Suppressor macrophage treated with lipopolysaccharide for 4 hours (primary cell): ENCODE results near the gene ARL4A.

Source experiments
- DNase-seq: peaks from one replicate; pipeline ENCODE4 v3.0.0-alpha.2; 2020

ARL4A gene

DNA sequence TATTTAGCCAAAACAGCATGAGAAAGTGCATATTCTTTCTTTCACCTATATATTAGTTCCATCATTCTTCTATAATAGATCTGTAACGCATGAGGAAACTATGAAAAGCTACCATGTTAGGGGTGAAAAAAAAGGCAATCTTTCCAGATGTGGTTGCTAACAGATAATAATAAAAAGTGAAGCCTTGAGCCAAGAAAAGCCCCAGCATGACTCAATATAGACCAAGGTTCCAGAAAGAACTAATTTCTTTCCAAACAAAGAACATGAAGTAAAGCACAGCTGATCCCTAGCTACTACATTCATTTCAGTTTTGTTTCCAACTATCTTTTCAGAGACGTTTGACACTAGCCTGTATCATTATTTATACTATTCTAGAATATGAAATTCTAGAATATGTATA lies 16.4 kb downstream of the ARL4A start:
- DNase-seq: no peak

DNA sequence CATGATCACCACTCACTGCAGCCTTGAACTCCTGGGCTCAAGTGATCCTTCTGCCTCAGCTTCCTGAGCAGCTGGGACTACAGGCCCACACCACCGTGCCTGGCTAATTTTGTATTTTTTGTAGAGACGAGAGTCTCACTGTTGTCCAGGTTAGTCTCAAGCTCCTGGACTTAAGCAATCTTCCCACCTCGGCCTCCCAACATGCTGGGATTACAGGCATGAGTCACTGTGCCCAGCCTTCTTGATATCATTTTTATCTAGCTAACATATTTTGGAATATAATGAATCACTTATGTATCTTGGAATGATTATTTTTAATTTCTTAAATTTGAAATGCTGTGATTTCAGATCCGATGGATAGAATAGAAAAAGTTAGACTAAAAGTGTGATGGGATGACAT lies 18.4 kb downstream of the ARL4A start:
- no peak for DNase-seq

DNA sequence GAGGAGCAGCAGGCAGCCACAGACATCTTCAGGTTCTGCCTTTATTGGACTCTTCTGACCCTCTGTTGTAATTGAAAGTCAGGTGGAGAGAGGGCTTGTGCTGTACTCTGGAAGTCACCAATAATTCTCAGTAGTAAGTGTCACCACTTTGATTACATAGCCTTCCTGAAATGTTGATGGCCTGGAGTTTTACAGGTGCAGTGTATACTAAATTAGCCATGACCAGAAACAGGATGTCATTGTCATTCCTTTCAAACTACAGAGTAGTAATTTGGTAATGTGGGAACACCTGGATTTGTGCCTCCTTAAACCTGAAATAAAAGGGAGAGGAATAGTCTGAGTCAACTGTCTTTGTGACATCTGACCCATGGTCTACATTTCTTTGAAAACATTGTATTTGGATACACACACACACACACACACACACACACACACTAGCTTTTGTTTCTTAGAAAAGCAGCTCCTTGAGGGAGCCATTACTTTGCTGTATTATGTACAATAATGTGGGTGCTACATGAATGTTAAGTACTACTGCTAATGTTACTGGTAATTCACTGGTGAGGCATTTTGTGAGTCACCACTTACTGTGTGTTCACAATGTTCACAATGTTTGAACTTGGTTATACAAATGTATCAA lies 19.6 kb downstream of the ARL4A start:
- no peak for DNase-seq

DNA sequence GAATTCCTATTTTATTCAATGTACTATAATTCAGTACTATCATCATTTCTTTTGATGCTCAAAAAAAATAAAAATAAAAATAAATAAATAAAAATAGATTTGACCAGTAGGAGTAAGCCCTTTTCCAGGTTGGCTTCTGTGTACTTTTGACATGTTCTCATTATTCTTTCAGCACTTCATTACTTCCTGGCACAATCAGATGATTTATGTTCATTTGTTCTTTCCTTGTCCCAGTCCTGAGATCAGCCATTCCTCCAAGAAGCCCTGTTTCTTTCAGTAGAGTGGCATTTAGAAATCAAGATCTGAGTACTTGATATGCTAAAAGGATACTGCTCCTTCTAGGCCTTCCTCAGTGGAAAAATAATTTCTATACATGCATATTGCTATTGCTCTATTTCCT lies 20.9 kb downstream of the ARL4A start:
- no peak for DNase-seq

DNA sequence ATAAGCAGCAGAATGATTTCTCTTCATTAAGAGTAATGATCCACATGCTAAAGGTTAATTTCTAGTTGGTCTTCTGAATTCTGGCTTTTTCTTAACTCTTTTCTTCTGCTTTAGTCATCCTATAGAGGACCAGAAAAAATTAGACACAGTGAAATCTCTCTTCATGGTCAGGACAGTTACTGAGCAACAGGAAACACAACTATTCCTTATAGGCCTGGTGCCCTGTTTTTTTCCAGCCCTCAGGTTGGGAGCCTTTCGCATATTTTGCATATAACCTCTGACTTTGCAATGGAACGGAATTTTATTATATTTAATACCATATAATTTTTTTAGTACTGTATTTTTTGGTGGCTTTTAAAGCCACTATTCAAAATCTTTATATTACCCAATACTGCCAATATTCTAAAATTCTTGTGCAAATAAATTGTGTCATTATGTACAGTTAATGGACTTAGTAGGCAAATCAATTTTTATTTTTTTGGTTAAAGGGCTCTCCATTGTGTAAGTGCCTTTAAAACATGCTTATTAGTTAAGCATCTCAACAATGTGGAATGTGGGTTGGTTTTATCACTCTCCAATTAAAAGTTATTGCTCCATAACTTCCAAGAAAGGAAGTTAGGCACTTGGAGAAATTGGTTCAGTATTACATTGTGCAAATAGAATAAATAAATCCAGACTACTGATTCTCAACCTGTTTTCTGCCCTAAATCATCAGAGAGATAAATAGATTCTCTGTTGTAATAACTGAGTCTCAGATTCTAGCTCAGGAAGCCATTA lies 22.5 kb downstream of the ARL4A start:
- DNase-seq: no peak

DNA sequence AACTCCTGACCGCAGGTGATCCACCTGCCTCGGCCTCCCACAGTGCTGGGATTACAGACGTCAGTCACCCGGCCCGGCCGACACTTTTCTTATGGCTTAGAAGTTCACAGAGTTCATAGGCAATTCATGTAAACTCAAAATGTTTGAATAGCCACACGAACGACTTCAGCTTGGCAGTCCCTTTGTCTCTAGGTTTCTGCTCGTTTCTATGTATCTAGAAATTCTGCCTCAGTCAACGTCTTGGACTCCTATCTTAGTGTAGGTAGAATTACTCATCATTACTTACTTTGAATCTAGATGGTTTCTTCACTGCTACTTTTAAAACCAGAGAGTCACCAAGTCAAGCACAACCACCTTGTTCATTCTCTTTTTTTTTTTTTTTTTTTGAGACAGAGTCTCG lies 23.7 kb downstream of the ARL4A start:
- no peak for DNase-seq

DNA sequence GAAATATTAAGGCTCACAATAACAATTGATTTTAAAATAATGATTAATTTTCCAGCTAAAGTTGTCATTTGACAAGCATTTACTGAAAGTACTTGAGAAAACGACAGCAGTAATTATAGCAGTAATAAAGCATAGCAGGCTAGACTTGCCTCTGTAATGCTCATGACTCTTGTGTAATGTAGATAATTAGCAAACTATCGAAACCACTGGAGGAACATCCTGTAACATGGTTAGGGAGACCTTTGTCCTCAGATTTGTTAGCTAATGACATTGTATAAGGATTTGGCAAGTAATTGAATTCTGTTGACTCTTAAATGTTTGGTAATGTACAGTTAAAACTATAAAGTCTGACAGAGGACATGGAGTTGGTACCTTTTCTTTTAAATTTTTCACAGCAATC lies 24.8 kb downstream of the ARL4A start:
- DNase-seq: peak; percentile 46

DNA sequence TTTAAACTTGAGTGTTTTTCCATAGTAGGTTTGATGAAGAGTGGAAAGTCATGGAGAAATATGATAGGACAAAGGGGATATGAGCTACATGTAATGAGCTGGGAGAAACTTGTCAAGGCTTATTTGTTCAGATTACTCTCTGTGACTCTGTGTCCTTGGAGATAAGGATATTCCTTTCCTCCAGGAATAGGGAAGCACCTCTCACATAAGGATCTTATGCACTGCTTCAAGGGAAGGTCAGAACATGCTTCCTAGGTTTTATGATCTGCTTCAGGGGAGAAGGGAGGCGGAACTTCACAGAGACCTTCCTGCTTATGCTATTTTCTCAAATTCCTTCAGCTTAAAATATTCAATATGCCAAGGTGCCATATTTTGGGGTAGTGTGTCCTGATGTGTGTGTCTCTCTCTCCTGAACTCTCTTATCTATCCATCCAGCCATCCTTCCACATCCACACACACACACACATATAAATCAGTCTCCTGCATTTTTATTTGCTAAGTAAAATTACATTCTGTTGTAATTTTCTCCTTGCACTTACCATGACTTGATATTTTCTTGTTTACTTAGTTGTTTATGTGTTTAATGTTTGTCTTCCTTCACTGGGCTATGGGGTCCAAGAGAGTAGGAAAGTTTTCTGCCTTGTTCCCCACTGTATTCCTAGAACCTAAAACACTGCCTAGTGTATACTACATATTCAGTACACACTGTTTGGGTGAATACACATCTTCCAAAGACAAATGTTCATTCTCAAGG lies 26.4 kb downstream of the ARL4A start:
- no peak for DNase-seq

DNA sequence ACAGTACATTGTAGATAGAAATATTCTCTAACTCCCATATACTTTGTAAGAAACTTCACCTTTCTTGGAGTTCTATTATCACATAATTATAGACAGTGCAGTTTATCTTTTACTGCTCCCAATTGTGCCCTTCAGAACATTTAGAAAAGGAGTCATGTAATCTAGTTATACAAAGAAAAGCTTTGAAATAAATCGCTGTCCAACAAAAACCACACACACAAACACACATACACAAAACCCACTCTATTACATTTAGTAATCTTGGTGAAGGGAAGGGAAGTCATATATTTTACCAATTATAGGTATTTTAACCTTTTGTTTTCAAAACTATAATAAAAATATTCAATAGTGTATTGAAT lies 26.9 kb downstream of the ARL4A start:
- no peak for DNase-seq

DNA sequence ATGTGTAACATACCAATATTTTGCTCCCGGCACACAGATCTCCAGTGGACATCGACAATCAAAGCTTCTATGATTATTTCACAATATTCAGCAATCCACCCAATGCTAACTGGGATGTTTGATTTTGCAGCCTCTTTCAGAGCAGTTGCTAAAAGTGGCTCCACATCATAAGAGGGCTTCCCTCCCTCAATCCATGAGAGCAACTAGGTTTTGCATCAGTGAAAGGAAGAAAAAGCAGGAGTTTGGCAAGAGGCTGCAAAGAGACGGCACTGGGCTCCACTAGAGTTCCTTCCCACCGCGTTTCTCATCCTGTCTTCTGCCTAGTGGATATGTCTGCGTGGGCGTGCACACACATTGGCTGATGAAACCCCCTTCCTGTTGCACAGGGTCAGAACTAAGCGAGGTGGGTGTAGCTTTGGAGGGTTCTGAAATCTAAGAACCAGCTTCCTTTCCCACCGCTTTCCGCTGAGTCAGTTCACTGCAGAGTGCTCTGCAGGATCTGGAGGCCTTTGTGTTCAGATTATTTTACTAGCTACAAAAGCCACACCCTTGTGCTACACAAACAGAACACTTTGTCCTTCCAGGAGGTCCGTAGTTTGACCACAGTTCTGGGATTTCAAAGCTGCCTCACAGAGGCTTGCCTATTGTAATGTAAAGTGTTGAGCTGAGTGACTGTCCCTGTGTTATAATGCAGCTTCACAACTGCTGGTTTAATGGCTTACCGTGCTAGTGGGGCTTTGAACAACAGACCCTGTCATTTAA lies 28.1 kb downstream of the ARL4A start:
- peak; percentile 93 for DNase-seq

DNA sequence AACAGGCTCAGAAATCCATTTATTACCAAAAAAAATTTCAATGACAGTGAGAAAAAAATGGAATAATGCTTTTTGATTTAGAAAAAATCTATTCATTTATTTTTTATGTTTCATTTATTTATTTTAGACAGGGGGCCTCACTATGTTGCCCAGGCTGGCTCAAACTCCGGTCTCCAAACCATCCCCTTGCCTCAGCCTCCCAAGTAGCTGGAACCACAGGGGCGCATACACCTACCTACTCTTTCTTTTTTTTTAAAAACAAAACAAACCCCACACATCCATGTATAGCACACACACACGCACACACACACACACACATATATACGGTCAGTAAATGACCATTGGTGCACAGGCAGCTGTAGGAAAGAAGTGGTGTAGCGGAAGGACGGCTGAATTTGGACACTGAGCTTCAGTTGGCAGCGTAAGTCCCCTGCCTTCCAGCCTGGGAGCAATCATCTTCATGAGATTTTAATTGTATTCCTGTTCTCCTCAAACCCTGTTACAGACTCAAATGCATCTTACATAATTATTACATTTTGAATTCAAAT lies 28.8 kb downstream of the ARL4A start:
- DNase-seq: no peak

DNA sequence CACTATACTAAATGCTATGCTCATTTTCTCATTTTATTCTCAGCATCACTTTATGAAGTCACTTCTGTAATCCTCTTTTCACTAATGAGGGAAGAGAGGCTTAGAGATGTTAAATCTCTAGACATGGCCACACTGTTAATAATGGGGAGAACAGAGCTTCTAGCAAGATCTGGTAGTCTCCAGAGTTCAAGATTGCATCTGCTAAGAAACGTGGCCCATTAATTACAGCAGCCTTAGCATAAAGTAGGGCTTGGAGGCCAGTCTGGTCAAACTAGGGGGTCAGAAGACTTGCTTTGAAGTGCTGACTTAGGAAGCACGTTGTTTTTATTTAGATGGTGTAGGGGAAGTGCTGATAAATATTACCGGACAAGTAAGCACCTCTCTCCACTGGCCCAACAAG lies 29.3 kb downstream of the ARL4A start:
- no peak for DNase-seq

DNA sequence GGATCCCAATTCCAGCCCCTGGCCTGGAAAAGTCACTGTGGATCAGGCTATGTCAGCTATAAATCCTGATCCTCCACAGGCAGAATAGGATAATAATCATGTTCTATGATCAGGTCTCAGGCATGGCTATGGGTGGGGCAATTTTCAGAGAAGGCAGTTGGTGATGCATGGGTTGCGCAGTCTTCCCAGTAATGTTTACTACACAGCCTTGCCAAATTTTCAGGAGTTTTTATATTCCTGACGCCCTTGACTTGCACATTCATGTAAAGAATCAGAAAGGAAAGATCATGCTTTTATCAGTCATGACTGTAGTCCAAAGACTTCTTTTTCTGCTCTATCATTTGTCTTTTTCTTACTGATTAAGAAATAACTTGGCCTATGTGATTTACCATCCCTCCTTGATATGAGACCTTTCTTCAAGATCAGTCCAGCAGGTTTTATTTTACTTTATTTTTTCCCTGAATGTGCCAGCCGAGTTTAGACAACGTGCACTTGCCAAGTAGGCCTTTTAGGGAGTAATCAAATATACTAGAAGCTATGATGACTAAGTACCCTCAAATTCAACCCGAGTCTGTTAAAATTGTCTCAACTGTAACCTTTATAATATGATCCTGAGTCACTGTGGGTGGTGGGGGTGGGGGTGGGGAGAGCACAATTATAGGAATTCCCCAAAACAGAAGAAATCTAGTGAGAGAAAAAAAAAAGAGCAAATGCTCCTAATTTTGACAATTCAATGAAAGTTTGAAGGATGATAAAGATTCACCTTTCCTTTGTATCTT lies 31.9 kb downstream of the ARL4A start:
- DNase-seq: peak; percentile 80

DNA sequence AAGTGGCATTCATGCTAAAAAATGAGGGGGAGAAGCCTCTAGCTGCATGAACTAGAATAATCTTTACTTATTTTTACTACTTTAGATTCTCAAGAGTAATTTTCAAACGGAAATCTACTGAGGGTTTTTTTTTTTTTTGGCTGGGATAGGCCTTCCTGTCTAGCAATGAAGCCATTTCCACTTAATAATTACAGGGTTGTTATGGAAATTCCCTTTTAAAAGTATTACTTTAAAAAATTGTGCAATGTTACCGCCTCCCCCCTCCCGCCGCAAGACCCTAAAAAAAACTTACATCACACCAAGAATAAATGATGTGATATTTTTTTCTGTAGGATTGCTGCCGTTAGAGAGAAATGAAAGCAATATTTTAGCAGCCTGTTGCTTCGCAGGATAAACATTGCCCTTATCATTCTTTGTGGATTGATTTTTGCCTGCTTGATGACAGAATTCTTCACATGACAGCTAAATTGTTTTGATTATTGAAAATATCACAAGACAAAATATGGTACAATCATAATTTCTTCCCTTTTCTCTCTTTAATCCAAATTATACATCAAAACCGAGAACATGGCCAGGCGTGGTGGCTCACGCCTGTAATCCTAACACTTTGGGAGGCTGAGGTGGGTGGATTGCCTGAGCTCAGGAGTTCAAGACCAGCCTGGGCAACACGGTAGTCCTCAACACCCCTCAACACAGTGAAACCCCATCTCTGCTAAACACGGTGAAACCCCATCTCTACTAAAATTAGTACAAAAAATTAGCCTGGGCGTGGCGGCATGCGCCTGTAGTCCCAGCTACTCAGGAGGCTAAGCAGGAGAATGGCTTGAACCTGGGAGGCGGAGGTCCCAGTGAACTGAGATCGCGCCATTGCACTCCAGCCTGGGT lies 32.8 kb downstream of the ARL4A start:
- DNase-seq: peak; percentile 80

DNA sequence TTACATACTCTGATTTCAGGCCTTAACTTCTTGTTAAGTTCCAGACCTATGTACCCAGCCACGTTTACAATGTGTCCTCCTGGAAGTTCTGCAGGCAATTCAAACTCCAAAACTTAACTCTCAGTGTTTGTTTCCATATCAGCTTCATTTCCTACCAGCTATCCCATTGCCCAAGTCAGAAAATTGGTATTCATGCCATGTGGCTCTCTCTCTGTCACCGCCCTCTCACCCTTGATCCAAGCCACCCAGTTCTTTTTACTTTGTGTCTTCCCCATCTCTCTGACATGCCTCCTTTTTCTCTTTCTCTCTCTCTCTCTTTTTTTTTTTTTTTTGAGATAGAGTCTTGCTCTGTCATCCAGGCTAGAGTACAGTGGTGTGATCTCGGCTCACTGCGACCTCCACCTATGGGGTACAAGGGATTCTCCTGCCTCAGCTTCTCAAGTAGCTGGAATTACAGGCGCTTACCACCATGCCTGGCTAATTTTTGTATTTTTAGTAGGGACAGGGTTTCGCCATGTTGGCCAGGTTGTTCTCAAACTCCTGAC lies 33.9 kb downstream of the ARL4A start:
- no peak for DNase-seq

DNA sequence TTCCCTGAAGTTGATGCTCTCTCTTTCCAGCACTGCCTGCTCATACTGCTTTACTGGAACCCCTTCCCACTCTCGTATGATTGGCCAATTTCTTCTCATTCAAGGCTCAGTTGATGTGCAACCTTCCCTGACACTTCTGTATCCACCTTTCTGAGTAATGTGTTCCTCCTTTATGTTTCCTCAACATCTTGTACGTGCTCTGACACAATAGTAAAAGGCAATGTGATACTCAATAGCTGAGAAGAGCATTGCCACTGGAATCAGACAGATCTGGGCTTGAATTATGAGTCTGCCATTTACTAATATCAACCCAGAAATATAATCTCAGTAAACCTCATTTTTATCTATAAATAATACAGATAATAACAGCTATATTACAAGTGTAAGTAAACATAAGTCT lies 34.7 kb downstream of the ARL4A start:
- DNase-seq: peak; percentile 45

DNA sequence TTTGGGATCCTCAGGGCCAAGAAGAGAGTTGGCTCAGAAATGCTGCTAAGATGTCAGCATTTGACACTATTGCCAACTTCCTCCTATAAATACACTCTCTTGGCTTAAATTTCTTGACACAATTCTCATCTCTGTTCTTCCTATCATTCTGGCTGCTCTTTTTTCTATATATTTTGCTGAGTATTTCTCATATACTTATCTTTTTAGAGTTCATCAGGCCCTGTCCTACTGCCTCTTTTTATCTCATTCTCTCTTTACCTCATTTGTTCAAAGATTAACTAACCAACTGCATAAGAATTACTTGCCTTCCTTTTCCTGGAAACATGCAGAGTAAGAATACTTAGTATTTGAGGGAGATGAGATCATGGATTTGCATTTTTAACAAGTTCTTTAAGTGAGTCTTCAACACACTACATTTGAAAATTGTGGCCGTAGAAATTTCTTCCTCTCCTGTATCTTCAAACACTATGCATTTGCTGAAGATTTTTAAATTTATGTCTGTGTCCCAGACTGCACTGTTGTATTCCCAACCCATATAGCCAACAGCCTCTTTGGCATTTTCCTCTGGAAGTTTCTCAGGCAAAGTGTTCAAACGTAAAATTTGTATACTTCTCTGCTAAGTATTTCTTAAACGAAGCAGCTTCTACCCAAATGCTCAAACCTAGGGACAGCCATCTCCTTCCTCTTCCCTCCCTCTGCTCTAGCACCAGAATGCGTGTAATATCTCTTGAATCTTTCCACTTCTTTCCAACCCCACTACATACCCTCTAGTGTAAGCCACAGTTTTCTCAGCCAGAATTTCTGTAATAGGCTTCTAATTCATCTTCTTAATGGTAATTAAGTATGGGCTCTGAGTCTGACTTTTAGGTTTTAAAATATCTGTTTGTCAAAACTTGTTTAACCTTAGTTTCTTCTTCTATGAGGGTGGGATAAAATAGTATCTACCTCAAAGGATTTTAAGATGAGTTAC lies 35.5 kb downstream of the ARL4A start:
- DNase-seq: no peak

DNA sequence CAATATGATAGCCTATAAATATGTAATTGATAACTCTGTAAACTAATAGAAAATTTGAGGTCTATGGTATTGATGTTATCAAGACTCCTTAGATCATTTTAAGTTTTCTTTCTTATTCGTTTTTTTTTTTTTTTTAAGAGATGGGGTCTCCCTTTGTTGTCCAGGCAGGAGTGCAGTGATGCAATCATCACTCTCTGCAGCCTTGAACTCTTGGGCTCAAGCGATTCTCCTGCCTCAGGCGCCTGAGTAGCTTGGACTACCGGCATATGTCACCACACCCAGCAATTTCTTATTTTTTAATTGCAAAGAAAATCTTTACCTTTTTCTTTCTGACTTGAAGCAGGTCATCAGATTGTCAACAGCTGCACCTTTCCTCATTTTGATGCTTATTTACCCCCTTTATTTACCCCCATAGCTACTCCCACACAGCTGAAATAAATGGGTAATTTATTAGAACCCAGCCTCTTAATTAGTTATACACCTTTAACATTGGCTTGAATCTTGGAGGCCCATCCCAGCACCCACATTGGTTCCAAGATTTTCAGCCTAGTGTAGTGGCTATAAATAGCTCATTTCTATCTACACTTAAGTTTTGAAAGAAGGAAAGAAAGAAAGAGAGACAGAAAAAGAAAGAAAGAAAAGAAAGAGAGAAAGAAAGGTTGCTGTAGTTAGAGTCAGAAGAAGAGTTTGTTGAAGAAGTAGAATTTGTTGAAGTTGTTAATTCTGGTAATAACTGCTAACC lies 38.3 kb downstream of the ARL4A start:
- no peak for DNase-seq

DNA sequence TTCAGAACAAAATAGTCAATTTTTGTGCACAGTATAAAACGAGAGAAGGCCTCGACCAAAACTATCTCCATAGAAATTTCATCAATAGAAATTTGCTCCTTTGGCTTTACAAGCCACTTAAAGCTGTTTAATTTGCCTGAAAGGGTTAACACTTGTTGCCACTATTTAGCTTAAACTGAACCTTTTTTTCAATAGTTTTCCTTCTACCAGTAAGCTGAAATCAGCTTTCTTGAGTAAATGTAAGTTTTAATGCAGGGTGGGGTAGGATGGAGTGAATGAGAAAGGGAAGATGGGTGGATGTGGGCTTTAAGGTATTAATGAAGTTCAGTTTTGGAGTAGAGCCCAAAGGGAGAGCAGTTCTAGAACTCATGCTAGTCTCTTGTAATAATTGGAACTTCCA lies 39.5 kb downstream of the ARL4A start:
- DNase-seq: no peak
